ENCODE measurements around the gene WDR54. TPM values are rescaled to one million over a fixed set of nuclear protein-coding genes. Genes with fewer than 3 reads are reported as not detected.
A peak's percentile ranks its signal among the peaks of the same experiment; 100 is the strongest.
"Not testable (repeated sequence)": the region's sequence is repeated elsewhere in the genome, so short reads cannot be mapped to it uniquely, and the experiment has no call there.

Gene WDR54
- total RNA-seq, 1 donor from 2014 or later, result 4.3 TPM

DNA sequence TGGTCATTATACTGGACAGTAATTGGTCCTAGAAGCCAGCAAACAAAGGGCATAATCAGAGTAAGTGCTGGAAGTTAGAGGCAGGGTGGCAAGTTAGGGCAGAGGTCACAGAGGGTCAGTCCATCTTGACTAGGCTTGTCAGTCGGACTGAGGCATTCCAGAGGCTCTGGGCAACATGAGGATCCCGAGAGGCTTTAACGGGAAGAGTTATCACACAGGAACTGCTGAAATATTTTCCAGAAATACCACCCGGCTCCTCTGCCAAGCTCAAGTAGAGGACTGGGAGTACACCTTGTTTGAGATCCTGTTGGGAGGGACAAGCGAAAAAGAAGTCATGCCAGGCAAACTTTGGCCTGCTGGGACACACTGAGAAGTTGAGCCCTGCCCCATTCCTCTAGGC lies 13.8 kb upstream of the WDR54 start:
- no peak for ATAC-seq

DNA sequence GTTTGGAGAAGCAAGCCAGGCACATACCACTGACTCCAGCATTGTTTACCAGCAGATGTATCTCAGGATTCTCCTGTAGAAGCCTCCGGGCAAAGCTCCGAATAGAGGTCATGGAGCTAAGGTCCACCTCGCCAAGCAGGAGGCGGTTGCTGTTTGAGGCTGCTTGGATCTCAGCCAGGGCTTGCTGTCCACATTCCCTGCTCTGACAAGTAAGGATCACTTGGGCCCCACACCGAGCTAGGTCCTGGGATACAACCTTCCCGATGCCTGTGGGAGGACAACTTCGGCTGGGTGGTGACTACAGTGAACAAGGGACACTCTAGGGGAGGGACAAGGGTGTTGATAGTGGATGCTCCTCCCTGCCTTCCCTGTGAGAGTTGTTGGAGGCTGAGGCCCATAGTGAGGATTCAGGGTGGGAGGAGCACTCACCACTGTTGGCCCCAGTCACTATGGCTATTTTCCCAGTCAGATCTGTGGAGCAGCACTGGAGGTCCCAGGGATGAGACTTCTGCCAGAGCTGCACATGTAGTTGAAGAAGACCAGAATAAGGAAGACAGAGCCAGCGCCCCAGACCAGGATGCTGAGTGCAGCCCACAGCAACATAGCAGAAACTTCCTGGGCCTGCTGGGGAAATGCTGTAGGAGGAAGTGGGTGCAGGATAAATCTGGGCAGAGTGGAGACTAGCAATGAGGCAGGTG lies 8.4 kb upstream of the WDR54 start:
- ATAC-seq, result peak; percentile 6

DNA sequence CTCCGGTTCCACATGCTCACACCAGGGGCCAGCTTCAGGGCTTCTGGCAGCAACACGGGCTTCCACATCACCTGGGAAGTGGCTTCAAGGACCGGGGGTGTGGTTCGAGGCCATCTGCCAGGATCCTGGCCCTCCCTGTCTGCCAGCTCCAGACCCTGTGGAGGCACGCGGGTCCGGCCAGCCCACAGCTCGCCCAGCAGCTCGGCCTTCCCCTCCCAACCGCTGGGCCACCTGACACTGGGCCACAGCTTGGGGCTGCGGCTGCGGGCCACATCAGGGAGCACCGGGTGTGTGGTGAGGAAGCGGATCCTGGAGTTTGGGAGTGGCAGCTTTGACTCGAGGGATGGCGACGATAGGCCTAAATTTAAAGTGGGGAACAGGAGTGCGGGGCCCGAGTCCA lies 7.1 kb upstream of the WDR54 start:
- peak; percentile 46 for ATAC-seq

DNA sequence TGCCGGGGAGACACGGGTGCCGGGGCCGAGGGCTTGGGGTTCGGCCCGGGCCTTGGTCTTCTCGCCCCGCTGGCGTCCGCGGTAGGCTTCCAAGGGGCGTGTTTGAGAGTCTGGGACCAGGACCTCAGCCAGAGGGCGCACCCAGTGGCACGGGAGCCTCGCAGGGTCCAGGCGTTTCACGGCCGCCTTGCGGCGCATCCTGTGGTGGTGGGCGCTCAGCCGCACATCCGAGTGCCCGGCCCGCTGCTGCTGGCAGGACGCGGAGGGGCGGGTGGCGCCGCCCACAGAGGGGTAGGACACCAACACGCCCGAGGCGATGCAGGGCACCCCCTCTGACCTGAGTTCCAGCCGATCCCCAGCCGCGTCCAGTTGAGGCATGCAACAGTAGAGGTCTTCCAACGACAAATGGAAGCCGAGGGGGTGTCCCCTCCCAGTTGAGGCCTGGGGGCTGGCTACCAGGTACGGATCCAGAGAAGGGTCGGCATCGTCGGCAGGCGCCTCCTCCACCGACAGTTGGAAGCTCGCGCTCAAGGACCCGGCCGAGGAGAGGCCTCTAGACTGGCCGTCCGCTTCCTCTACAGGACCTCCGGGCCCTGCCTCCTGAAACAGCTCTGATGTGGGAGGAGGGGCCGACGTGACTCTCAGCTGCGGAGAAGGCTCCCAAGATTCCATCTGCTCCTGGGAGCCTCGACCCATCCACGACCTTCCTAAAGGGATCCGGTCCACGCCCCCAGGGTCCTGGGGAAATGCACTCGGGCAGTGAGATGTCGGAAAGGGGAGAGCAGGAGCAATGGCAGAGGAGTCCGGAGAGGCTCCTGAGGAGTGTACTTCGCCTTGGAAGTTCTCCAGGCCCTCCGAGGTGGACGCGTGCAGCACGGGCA lies 6.4 kb upstream of the WDR54 start:
- ATAC-seq, result peak; percentile 51

DNA sequence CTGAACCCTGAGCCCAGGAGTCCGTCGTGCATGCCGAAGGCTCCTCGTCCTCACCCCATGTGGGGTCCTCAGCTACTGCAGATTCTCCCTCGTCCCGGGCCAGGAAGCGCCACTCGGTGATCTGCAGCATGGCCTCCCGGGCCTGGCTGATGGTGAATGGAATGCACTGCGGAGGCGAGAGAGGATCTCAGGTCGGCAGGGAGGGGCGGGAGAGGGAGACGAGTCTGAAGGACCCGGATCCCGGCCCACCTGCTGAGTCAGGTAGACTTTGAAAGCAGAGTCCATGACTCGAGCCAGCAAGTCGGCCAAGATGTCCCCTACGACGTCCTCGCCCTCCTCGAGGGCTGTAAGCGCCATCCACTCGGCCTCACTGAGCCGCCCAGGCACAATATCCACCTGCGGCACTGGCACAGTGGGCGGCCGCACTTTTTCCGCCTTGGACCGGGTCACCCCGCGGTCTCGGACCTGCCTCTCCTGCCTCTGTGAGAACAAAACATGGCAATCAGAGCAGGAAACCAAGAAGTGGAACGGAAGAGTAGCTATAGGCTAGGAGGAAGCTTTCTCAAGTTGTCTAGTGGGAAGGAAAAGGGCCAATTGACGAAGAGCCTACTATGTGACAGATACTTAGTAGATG lies 5.7 kb upstream of the WDR54 start:
- no peak for ATAC-seq

DNA sequence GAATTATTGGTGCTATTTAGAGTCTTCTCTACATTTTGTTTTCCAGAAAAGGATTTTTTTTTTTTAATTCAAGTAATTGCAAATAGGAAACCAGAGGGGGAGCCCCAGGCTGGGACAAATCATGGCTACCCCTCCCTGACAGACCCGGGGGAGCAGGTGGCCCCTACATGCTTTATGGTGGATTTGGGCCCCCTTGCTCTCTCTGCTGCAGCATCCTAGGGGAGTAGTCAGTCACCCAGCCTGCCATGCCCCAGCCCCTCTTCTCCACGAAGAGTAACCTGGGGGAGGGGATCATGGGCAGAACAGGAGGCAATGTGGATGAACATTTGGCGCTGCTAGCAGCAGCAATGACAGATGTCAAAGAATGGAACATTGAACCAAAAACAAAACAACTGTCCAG lies 4.8 kb upstream of the WDR54 start:
- no peak for ATAC-seq

DNA sequence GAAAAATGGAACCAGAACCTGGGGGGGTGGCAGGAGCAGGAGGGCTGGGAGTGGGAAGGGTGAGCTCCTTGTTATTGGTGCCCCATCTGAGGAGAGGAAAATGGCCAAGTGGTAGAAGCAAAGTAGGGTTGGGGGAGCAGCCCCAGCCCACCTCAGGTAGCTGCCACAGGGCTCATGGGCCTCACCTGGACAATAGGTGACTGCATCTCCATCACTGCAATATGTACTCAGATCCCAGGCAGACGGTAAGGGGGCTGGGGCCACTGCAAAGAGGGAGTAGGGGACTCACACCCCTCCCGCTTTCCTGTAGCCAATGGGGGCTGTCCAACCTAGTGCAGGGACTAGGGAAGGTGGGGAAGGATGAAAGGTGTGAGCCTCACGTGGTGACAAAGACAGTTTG lies 4.3 kb upstream of the WDR54 start:
- ATAC-seq, result no peak

DNA sequence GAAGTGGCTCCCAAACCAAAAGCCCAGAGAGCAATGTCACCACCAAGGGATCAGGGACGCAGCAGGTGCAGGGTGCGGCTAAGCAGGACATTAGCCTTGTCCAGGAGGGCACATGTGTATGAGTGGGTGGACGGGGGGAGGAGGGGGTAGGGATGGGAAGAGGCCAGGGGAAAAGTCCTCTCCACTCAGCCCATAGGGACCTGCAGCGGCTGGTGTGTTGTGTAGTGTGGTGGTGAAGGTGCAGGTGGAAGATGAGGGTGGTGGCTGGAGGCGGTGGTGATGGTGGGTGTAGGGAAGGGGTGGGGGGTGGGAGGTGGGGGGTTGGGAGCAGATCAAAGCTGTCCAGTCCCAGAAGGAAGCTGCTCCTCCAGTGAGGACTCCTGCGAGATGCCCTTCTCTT lies 3.8 kb upstream of the WDR54 start:
- ATAC-seq, result no peak

DNA sequence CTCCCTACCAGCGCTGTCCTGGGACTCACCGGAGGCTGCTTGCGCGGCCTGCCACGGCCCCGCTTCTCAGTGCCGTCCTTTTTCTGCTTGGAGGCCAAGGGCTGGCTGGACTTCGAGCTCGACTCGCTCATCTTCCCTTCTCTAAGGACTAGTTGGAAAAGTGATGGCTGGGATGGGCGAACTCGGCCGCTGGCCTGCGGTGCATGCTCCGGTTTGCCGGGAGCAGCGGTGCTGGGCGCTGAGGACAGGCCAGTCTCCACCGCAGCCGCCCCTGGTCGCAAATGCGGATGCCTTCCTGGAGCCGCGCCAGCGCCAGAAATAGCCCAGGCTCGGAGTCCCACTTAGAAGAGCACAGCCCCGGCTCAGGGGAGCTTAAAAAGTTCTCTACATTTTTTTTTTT lies 3.2 kb upstream of the WDR54 start:
- no peak for ATAC-seq

DNA sequence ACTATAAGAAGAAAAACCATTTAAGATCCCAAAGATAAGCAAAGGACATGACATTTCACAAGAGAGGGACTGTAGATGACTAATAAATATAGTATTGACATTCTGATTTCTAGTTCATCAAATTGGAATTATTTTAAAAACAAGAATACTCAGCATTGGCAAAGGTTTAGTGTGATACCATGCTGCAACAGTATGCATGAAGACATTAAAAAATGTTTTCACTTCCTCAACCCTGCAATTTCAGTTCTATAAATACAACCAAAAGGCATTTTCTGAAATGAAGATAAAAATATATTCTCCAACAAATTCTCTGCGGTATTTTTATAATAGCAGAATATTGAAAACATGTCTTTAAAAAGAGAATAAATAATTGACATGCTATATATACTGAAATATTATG lies 2.2 kb upstream of the WDR54 start:
- ATAC-seq, result no peak

DNA sequence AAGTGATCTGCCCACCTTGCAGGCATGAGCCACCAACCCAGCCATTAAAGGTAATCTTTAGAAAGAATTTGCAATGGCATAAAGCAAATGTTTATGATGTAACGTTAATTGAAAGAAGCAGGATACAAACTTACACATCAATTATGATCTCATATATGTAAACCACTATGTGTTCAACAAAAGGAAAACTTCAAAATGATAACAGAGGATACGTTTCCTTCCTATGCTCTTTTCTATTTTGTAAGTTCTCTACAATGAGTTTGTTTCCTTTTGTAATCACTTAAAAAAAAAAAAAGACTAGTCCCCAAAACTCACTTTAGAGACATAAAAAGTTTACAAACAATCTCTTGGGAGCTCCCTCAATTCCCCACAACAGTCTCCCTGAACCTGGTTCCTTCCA lies 1.5 kb upstream of the WDR54 start:
- ATAC-seq, result no peak

DNA sequence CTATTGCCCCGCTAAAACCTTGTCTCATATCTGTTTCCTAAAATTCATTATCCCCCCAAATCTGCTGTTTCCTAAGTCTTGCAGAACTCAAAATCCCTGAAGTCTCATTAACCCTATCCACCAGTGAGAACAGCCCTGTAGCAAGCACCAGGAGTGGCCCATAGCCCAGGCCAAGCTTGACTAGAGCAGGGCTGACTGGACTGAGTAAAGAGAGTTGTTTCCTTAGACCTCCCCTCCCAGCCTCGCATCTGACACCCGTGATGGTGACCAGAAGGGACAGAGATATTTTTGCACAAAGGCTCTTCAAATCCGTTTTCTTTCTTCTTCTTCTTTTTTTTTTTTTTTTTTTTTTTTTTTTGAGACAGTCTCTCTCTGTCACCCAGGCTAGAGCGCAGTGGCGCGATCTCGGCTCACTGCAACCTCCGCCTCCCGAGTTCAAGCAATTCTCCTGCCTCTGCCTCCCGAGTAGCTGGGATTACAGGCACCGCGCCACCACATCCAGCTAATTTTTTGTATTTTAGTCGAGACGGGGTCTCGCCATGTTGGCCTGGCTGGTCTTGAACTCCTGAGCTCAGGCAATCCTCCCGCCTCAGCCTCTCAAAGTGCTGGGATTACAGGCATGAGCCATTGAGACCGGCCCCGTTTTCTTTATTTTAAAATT lies 957 bp upstream of the WDR54 start:
- ATAC-seq, result not testable (repeated sequence)

DNA sequence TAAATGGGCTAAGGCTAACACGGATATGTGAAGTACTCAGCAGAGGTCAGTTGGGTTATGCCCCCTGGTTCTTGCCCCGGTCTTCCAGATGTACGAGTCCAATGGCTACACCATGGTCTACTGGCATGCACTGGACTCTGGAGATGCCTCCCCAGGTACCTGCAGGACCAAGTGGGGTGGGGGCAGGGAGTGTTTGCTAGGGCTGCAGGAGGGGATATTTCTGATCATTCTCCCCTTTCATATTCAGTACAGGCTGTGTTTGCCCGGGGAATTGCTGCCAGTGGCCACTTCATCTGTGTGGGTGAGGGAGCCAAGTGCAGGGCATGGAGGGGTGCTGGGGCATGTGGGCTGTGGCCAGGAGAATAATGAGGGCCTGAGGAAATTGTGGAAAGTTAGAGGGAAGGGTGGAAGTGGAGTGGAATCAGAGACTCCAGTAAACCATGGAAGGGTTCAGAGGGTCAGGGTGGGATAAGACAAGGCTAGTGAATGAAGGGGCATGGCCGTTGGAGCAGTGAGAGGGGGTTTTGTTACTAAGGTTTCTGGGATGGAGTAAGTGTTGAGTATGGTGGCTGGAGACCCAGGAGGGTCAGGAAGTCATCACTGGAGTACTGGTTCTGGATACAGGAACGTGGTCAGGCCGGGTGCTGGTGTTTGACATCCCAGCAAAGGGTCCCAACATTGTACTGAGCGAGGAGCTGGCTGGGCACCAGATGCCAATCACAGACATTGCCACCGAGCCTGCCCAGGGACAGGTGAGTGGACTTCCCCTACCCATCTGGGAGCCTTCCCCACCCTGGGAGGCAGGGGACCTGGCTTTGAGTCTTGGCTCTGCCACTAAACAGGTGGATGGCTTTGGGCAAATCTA lies 1.9 kb downstream of the WDR54 start:
- ATAC-seq, result no peak

DNA sequence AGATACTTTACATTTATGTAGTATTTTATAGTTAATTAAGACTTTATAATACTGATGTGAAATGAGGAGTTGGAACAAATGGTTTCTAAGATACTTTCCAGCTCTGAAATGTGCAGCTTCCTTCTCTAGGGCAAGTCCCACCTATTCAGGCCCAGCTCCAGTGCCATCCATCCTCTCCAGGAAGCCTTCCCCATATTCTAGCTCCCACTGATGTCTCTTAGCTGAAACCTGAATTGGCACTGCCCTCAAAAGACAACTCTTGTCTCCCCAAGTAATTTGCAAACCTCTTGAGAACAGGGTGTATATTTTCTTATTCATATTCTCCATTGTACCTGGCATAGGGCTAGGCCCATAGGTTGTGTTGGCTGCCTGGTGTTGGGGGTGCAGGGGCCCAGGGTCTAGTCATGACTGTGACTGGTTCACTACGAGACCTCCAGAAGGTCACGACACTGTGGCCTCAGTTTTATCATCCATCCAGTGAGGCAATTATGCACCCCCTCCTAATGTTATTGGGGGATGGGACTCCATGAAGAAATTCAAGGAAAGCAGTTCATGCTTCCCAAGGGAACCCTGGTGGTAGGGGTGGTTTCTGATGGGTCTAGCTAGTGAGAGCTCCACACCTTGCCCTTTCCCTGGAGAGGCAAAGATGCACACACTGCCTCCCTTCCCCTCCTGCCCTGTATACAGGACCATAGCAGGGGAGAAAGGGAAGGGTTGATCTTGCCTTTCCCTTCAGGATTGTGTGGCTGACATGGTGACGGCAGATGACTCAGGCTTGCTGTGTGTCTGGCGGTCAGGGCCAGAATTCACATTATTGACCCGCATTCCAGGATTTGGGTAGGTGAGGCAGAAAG lies 2.8 kb downstream of the WDR54 start:
- ATAC-seq, result no peak

DNA sequence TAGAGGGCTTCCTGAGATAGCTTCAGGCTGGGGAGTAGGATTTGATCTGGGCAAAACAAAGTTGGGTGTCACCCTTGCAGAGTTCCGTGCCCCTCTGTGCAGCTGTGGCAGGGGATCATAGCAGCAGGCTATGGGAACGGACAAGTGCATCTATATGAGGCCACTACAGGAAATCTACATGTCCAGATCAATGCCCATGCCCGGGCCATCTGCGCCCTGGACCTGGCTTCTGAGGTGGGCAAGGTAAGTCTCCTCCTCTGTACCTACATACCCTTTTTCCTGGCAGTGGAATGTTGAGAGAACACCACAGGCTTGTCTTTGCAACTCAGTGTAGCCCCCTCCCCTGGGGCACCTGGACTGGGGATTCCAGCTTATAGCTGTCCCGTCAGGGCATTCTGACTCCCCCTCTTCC lies 3.5 kb downstream of the WDR54 start:
- ATAC-seq, result no peak

DNA sequence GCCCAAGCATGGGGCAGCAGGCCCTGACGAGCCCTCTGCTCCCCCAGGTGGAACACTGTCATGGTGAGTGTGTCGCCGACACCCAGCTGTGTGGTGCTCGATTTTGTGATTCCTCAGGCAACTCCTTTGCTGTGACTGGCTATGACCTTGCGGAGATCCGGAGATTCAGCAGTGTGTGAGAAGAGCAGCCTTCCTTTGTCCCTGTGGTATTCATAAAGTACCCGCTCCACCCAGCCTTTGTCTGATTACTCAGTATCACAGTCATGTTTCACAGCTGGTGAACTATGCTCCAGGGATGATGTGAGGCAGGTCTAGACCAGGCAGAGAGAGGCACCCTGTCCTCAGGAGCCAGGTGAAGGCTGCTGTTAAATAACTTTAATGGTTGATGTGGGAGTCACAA lies 4.0 kb downstream of the WDR54 start:
- ATAC-seq, result peak; percentile 74

DNA sequence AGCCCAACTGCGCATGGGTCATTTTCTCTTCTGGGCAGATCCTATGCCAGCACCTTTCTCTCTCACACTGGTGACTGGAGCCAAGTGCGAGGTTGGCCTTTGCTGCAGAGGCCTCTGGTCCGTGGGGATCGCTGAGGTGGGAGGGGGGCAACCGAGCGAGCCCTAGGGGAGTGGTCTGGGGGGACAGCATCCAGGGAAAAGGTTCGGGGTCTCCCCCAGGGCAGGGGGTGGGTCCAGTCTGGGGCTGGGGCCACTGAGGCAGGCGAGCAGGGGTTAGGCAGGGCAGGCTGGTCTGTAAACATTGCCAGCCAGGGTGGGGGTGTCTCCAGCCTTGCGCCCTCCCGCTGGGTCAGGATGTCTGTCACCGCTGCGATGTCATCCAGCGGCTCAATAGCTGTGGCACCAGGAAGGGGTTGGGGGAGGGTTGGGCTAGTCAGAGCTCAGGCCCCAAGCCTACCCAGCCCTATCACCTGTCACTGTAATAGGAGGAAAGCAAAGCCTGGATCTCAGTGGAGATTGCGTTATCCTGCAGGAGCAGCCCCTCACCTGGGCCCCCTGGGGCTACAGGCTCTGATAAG lies 4.7 kb downstream of the WDR54 start:
- no peak for ATAC-seq

DNA sequence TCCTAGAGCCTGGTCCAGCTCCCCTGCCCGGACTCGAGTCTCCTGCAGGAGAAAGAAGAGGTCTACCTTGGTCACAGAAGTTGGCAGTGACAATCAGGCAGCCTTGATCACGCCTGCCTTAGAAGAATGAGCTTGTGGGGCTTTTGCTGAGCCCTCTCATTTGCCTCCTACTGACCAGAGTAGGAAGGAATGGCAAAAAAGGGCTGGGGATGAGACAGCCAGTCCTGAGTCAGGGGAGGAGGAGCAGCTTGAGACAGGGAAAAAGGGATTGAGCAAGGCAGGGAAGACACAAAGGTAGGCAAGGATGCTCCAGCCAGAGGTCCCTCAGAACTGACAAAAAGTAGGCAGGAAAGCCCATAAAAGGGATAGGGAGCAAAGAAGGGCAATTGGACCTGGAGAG lies 6.0 kb downstream of the WDR54 start:
- ATAC-seq, result no peak

DNA sequence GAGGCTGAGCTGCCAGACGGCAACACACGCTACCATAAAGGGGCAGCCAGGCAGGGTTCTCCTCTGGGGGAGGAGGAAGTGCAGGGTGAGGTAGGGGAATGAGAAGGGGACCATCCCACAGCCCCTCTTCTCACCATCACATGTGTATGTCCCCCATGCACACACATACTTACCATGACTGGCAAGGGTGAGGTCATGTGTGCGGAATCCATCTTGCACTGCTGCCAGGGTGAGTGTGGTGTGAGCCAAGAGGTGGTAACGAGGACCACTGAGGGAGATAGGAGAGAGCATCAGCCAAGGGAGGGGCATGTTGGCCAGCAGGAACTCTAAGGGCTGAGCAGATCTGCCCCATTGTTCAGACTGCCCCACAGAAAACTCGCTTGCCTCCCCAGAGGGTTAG lies 7.1 kb downstream of the WDR54 start:
- no peak for ATAC-seq

Measured in esophagus mucosa (tissue), 1 donor.